HepG2 (cell line): Measurements from ENCODE around the gene GATA3. TPM values are rescaled to one million over a fixed set of nuclear protein-coding genes. Genes with fewer than 3 reads are reported as not detected.
A peak's percentile ranks its signal among the peaks of the same experiment; 100 is the strongest.

ENCODE experiments used
- ATAC-seq: fragments of 200-7000 bp; cut with Tn5 transposase; 3 replicates; pipeline ENCODE4 v1.9.1; 2020; ENCODE audit warnings: mild to moderate bottlenecking, moderate library complexity
- BruUV-seq: library from RNA; stranded (reverse); fragments of 400-500 nt; replicated peaks from 2 replicates; lab custom pipeline; 2021; lab: Mats Ljungman, UMichigan
- CTCF ChIA-PET: fragments of 300-600 bp; formaldehyde crosslinking; extraction: SDS; loops from one replicate; lab custom pipeline; 2021; ENCODE audit warnings: low total read pairs, inconsistent platforms, low intra/inter-chr PET ratio; lab: Yijun Ruan, JAX
- POLR2A ChIA-PET: fragments of 350-600 bp; sonication (Branson Sonifier 250); formaldehyde crosslinking; loops from one replicate; lab custom pipeline; 2020; ENCODE audit warnings: antibody characterized with exemption, inconsistent platforms; lab: Yijun Ruan, JAX
- DNase-seq: peaks from one replicate; pipeline ENCODE4 v3.0.0-alpha.2; 2015; ENCODE audit warnings: low spot score
- FAIRE-seq: peaks from 3 replicates; lab custom pipeline; 2011; peaks lifted over from hg19 to GRCh38; lab: Jason Lieb, UNC
- H2AFZ ChIP-seq: one replicate; pipeline ENCODE4 v1.6.1; 2011; ENCODE audit warnings: low read length, inconsistent platforms
- H3K27ac ChIP-seq: fragments of 300-600 bp; 3 replicates; pipeline ENCODE4 v1.8.0; 2011; ENCODE audit warnings: mixed run types, mild to moderate bottlenecking, mixed read lengths, low read length, inconsistent platforms; ENCODE audit not compliant: insufficient read depth; ENCODE audit errors: extremely low read length
- H3K27me3 ChIP-seq, 2 experiments: fragments of 200-600 bp in 1 of 2; 2 replicates in 1 of 2; 3 replicates in 1 of 2; pipeline versions ENCODE4 v1.6.0 to v1.8.0; 2011; ENCODE audit warnings: low read length in 2 of 2, mild to moderate bottlenecking in 2 of 2, moderate library complexity in 2 of 2, inconsistent platforms in 1 of 2; ENCODE audit not compliant: insufficient read depth in 2 of 2, control insufficient read depth in 1 of 2
- H3K36me3 ChIP-seq, 2 experiments: fragments of 200-600 bp in 1 of 2; replicated peaks in 1 of 2; 2 replicates in 1 of 2; 3 replicates in 1 of 2; pipeline versions ENCODE4 v1.5.1 to v1.8.0; 2011; ENCODE audit warnings: low read length in 2 of 2, inconsistent platforms in 1 of 2; ENCODE audit not compliant: insufficient read depth in 2 of 2, control insufficient read depth in 1 of 2
- H3K4me1 ChIP-seq: 2 replicates; pipeline ENCODE4 v1.5.1; 2012; ENCODE audit warnings: low read length, inconsistent platforms; ENCODE audit not compliant: insufficient read depth
- H3K4me2 ChIP-seq: 2 replicates; pipeline ENCODE4 v1.6.0; 2011; ENCODE audit warnings: low read depth, low read length, inconsistent platforms
- H3K4me3 ChIP-seq, 3 experiments: fragments of 200-600 bp in 1 of 3; sonication (generic), shearing (Covaris generic) in 1 of 3; replicated peaks in 1 of 3; 2 replicates each; pipeline ENCODE4 v1.5.1; 2011 to 2016; ENCODE audit warnings: low read length in 3 of 3, inconsistent platforms in 2 of 3, low read depth in 2 of 3, mild to moderate bottlenecking in 2 of 3, control low read depth in 1 of 3, mixed read lengths in 1 of 3; ENCODE audit not compliant: insufficient read depth in 1 of 3
- H3K79me2 ChIP-seq: one replicate; pipeline ENCODE4 v1.6.1; 2011; ENCODE audit warnings: low read length, inconsistent platforms; ENCODE audit not compliant: insufficient read depth
- H3K9ac ChIP-seq: 2 replicates; pipeline ENCODE4 v1.6.0; 2011; ENCODE audit warnings: mild to moderate bottlenecking, low read depth, low read length, inconsistent platforms; ENCODE audit not compliant: insufficient read depth
- H3K9me3 ChIP-seq: 2 replicates; pipeline ENCODE4 v1.5.1; 2012; ENCODE audit warnings: mild to moderate bottlenecking, low read length
- H4K20me1 ChIP-seq: 2 replicates; pipeline ENCODE4 v1.6.0; 2011; ENCODE audit warnings: inconsistent platforms, mild to moderate bottlenecking, low read length, moderate library complexity; ENCODE audit not compliant: insufficient read depth
- FOXP1 ChIP-seq, 2 experiments: fragments of 450-650 bp in 1 of 2; IDR thresholded peaks; 2 replicates each; pipeline ENCODE4 v1.6.1; 2017 to 2018; ENCODE audit warnings: antibody characterized with exemption in 1 of 2
- GABPA ChIP-seq, 2 experiments: IDR thresholded peaks; 2 replicates each; pipeline ENCODE4 v1.6.1; 2011 to 2016; ENCODE audit warnings: low read depth in 2 of 2, low read length in 1 of 2, missing biosample characterization in 1 of 2, missing genetic modification characterization in 1 of 2
- KLF6 ChIP-seq: IDR thresholded peaks from 2 replicates; pipeline ENCODE4 v1.8.0; 2016; ENCODE audit warnings: missing biosample characterization, missing genetic modification reagents
- ZNF124 ChIP-seq: sonication (generic); formaldehyde crosslinking; IDR thresholded peaks from 2 replicates; pipeline ENCODE4 v1.4.0; 2020; ENCODE audit warnings: missing genetic modification reagents
- ZNF431 ChIP-seq: sonication (generic); formaldehyde crosslinking; IDR thresholded peaks from 2 replicates; pipeline ENCODE4 v1.9.0; 2022; ENCODE audit warnings: missing genetic modification reagents, low read depth, mild to moderate bottlenecking, borderline replicate concordance
- ZNF546 ChIP-seq: sonication (generic); formaldehyde crosslinking; conservative IDR thresholded peaks from 2 replicates; pipeline ENCODE4 v1.8.1; 2023; ENCODE audit warnings: mild to moderate bottlenecking, missing genetic modification reagents
- ZNF572 ChIP-seq: sonication (generic); formaldehyde crosslinking; IDR thresholded peaks from 2 replicates; pipeline ENCODE4 v1.5.1; 2020; ENCODE audit warnings: mild to moderate bottlenecking, missing genetic modification reagents
- ZNF776 ChIP-seq: sonication (generic); formaldehyde crosslinking; IDR thresholded peaks from 2 replicates; pipeline ENCODE4 v1.4.0; 2020; ENCODE audit warnings: mild to moderate bottlenecking, missing genetic modification reagents
- ZNF777 ChIP-seq: sonication (generic); formaldehyde crosslinking; IDR thresholded peaks from 2 replicates; pipeline ENCODE4 v1.4.0; 2020; ENCODE audit warnings: missing genetic modification reagents
- WGBS: methylation state at CpG from one replicate; pipeline ENCODE4 v1.1.6; 2017; ENCODE audit warnings: low lambda C conversion rate; 5-methylcytosine and 5-hydroxymethylcytosine counted together
- in situ Hi-C: cut with HindIII; loops from 2 replicates; pipeline ENCODE4 v1.10.0; 2017; ENCODE audit warnings: low pct_unique_long_range_greater_than_20kb; ENCODE audit not compliant: extremely low pct_ligation_motif_present
- intact Hi-C: fragments of 100-400 bp; cut with micrococcal nuclease; formaldehyde crosslinking; loops from one replicate; pipeline ENCODE4 v1.10.0; 2022; ENCODE audit not compliant: unreplicated experiment
- polyA plus RNA-seq, 8 experiments: library from polyadenylated mRNA; depleted of rRNA in 3 of 8; stranded (reverse) in 7 of 8; unstranded in 1 of 8; fragments of >200 nt; fragmentation: Illumina TruSeq in 4 of 8; extraction: Trizol in 4 of 8; gene quantifications; 2 replicates each; pipeline versions ENCODE4 v1.2.1 to v1.2.3, GENCODE V29; 2011 to 2016; ENCODE audit warnings: low read depth in 4 of 8, missing spikeins in 1 of 8, mixed read lengths in 1 of 8; ENCODE audit not compliant: insufficient read depth in 1 of 8
- total RNA-seq, 5 experiments: library from RNA; depleted of rRNA; stranded (reverse); fragments of >200 nt; fragmentation: Illumina TruSeq; extraction: Trizol; gene quantifications; 2 replicates each; pipeline ENCODE4 v1.2.3, GENCODE V29; 2016; ENCODE audit warnings: low read depth in 1 of 5
- TF ChIP-seq, protein P1 (sequence below): sonication (generic); formaldehyde crosslinking; IDR thresholded peaks from 2 replicates; pipeline ENCODE4 v1.5.0; 2020; ENCODE audit warnings: mild to moderate bottlenecking, missing genetic modification reagents, borderline replicate concordance
- TF ChIP-seq, protein P2 (sequence below): sonication (generic); formaldehyde crosslinking; IDR thresholded peaks from 2 replicates; pipeline ENCODE4 v1.5.0; 2020; ENCODE audit warnings: missing genetic modification reagents, mild to moderate bottlenecking, borderline replicate concordance
- TF ChIP-seq, protein P3 (sequence below): sonication (generic); formaldehyde crosslinking; IDR thresholded peaks from 2 replicates; pipeline ENCODE4 v1.5.1; 2020; ENCODE audit warnings: missing genetic modification reagents, mild to moderate bottlenecking, borderline replicate concordance

Gene GATA3
- total and polyA plus RNA-seq, 2 of the 13 experiments (the other 11 are each of a cell fraction or from before 2014, with no cell fraction given) = not detected

DNA sequence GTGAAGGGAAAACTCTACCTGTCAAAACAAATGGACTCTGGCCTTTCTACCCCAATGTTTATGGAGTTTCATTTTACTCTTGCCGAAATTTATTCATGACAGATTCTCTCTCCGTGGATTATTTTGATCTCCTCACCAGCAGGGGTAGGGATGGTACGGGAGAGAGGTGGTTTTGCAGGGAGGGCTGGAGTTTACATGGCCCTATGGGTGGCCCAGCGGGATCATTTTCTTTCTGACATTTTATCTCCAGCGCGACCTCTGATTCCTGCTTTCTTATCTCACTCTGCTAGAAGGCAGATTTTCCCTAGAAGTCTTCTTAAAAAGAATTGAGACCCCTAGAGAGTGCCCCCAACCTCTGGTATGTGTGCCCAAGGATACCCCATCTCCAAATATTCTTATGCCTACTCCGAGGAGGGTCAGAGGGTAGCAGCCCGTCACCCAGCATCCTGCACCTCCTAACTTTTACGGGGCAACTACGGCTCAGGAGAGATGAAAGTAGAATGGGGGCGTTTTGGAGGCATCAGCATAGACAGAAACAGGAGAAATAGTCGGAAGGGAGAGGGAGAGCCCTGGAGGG lies 10.1 kb upstream of the GATA3 start:
- H3K79me2 ChIP-seq = no peaks in the 10 kb centered on the region
- DNase-seq (no peak), FAIRE-seq (no peak), ATAC-seq (no peak)
- peaks cover 33 to 94% of the 10 kb centered on the region in 2 experiments for H3K27me3 ChIP-seq
- H3K9me3 ChIP-seq = no peaks in the 10 kb centered on the region
- H3K9ac ChIP-seq = no peak overlapping the region
- H3K4me1 ChIP-seq = peaks cover 23% of the 10 kb centered on the region
- TF ChIP-seq ZNF124 (CRISPR knock-in tag) = no peak
- TF ChIP-seq KLF6 (CRISPR knock-in tag) = no peak
- no peak for TF ChIP-seq ZNF546 (CRISPR knock-in tag)
- TF ChIP-seq ZNF776 (CRISPR knock-in tag) = no peak
- no peak for TF ChIP-seq ZNF572 (CRISPR knock-in tag)
- TF ChIP-seq ZNF431 = no peak
- BruUV-seq = no TSS peak
- in situ Hi-C loops (no loop called here), intact Hi-C loops (no loop called here)
- H3K36me3 ChIP-seq = no peaks in the 10 kb centered on the region
- no peak overlapping the region for H3K27ac ChIP-seq
- CTCF ChIA-PET = no interaction called here
- 9% methylated on average over 12 of the region's 12 CpGs for WGBS
- POLR2A ChIA-PET = no interaction called here
- H2AFZ ChIP-seq = no peak overlapping the region
- peak overlapping the region; percentile 63; the same call in 1 of the 2 replicates for H3K4me2 ChIP-seq
- H3K4me3 ChIP-seq = no peak overlapping the region
- H4K20me1 ChIP-seq = peaks cover 20% of the 10 kb centered on the region; the same call in 1 of the 2 replicates

DNA sequence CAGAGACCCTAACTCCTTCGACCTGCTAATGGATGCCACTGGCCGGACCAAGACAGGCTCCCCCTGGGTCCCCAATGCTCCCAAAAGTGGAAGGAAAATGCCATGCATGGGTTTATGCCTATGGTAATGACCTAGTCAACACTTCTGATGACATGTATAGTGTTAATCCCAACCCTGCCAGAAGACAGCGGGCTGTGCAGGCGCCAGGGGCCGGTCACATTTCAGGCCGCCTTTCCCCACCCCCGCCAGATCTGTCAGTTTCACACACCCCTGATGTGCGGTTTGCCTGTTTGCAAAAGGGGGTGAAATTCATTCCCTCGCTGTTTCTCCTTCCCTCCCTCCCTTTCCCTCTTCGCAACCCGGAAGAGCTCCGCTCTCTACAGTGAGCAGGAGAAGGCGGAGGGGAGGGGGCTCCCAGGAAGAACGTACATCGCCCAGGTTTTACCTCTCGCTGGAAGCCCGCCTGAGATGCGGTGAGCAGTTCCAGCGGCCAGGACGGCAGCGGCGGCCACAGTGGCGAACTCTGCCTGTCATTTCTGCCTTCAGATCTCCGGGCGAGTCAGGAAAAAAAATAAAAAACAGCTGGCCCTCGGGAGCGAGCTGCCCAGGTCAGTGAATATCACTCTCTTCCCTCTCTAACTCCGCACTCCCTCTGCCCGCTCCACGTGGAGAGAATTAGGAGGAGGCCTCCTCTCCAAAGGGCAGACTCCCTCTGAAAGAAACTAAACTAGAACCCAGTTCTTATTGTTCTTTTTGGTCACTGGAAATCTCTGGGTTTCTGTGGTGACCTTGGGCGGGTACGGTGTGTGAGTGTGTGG lies 9.4 kb upstream of the GATA3 start:
- H3K9me3 ChIP-seq = no peaks in the 10 kb centered on the region
- H3K9ac ChIP-seq = no peak overlapping the region
- no TSS peak for BruUV-seq
- ATAC-seq (peak; percentile 42), FAIRE-seq (no peak), DNase-seq (no peak)
- WGBS = 8% methylated on average over 31 of the region's 32 CpGs
- ChIA-PET POLR2A (no interaction called here), CTCF (no interaction called here)
- in situ Hi-C loops = no loop called here
- H3K27me3 ChIP-seq = peaks cover 33 to 96% of the 10 kb centered on the region in 2 experiments
- no peak overlapping the region for H3K27ac ChIP-seq
- intact Hi-C loops = no loop called here
- H3K4me2 ChIP-seq = peak overlapping the region; percentile 63
- peaks cover 30% of the 10 kb centered on the region for H3K4me1 ChIP-seq
- H3K4me3 ChIP-seq = peak overlapping the region; percentile 22 to 54 (median 23); a peak in 3 of 6 replicates
- no peaks in the 10 kb centered on the region for H3K36me3 ChIP-seq
- H4K20me1 ChIP-seq = peaks cover 27% of the 10 kb centered on the region; the same call in 1 of the 2 replicates
- no peaks in the 10 kb centered on the region for H3K79me2 ChIP-seq
- no peak overlapping the region for H2AFZ ChIP-seq
- TF ChIP-seq, protein P1, sequence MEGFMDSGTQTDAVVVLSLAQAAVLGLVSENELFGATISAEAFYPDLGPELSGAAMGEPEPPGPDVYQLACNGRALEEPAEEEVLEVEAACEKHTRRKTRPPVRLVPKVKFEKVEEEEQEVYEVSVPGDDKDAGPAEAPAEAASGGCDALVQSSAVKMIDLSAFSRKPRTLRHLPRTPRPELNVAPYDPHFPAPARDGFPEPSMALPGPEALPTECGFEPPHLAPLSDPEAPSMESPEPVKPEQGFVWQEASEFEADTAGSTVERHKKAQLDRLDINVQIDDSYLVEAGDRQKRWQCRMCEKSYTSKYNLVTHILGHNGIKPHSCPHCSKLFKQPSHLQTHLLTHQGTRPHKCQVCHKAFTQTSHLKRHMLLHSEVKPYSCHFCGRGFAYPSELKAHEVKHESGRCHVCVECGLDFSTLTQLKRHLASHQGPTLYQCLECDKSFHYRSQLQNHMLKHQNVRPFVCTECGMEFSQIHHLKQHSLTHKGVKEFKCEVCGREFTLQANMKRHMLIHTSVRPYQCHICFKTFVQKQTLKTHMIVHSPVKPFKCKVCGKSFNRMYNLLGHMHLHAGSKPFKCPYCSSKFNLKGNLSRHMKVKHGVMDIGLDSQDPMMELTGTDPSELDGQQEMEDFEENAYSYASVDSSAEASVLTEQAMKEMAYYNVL (CRISPR knock-in tag) = no peak
- TF ChIP-seq, protein P2, sequence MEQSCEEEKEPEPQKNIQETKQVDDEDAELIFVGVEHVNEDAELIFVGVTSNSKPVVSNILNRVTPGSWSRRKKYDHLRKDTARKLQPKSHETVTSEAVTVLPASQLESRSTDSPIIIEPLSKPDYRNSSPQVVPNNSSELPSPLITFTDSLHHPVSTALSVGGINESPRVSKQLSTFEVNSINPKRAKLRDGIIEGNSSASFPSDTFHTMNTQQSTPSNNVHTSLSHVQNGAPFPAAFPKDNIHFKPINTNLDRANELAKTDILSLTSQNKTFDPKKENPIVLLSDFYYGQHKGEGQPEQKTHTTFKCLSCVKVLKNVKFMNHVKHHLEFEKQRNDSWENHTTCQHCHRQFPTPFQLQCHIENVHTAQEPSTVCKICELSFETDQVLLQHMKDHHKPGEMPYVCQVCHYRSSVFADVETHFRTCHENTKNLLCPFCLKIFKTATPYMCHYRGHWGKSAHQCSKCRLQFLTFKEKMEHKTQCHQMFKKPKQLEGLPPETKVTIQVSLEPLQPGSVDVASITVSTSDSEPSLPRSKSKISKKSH (CRISPR knock-in tag) = no peak
- TF ChIP-seq ZNF777 (CRISPR knock-in tag) = no peak
- no peak for TF ChIP-seq GABPA (IDR thresholded peaks at IDR 0.05; ENCODE audit: low read depth, low read length)
- no peak for TF ChIP-seq GABPA (CRISPR knock-in tag; IDR thresholded peaks at IDR 0.05; ENCODE audit: low read depth)
- no peak for TF ChIP-seq FOXP1 (IDR thresholded peaks at IDR 0.05)
- TF ChIP-seq FOXP1 (CRISPR knock-in tag; IDR thresholded peaks at IDR 0.05) = no peak
- TF ChIP-seq, protein P3, sequence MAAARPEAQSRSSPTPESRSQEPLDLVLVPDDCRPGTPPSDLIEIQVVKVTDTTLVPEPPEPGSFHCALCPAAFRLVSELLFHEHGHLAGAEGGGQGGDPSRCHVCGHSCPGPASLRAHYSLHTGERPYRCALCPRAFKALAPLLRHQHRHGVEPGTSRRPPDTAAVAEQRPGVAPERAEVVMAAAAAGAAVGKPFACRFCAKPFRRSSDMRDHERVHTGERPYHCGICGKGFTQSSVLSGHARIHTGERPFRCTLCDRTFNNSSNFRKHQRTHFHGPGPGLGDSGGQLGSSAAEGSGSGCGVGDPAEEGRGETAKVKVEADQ (CRISPR knock-in tag) = no peak
